ENCODE data around the gene KIF25.

KIF25 gene, protein sequence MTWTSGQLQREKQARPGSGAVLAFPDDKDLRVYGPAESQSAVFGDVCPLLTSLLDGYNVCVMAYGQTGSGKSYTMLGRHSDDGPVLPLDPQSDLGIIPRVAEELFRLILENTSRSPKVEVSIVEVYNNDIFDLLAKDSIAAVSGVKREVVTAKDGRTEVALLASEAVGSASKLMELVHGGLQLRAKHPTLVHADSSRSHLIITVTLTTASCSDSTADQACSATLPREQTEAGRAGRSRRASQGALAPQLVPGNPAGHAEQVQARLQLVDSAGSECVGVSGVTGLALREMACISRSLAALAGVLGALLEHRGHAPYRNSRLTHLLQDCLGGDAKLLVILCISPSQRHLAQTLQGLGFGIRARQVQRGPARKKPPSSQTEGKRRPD

DNA sequence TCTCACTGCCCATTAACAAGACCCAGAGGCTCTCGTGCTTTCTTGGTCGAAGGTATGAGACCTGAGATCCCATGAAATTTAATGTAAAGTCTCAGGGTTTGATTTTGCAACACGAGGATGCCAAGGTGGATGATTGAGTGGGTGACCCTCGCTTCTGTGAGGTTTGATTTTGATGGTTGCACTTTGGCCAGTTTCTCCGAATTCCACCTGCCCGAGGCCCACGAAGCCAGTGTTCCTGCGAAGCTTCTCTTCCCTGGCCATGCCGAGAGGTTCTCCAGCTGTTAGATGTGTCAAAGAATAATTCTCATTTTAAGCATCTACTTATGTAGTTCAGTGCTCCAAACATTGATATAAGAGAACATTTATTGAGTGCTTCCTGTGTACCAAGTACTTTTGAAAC lies at the start of gene KIF25:
KIF25 (plus strand) TSS at position 30 of the 400 bp plus-strand sequence. CDS start 31,915 bp downstream, outside the sequence.
- H3K4me3 ChIP-seq (ENCODE audit: low read length in 2 of 2) = no peak within 1 kb of the TSS
- no peaks in the 10 kb centered on the region for H3K9me3 ChIP-seq (ENCODE audit: control insufficient read depth in 2 of 2, low read length in 2 of 2)
- H3K9ac ChIP-seq (ENCODE audit: low read depth in 1 of 2, low read length in 2 of 2) = no peak within 1 kb of the TSS
- H3K36me3 ChIP-seq (ENCODE audit: control insufficient read depth in 2 of 2, insufficient read depth in 2 of 2, low read length in 2 of 2) = no peaks in the 10 kb centered on the region
- H3K27me3 ChIP-seq (ENCODE audit: control insufficient read depth in 2 of 2, insufficient read depth in 2 of 2, low read length in 2 of 2) = no peaks in the 10 kb centered on the region
- H3K4me1 ChIP-seq (ENCODE audit: control insufficient read depth in 2 of 2, insufficient read depth in 2 of 2, low read length in 2 of 2) = no peaks in the 10 kb centered on the region
- H3K27ac ChIP-seq (ENCODE audit: low read depth in 2 of 2, low read length in 2 of 2) = no peak within 1 kb of the TSS

DNA sequence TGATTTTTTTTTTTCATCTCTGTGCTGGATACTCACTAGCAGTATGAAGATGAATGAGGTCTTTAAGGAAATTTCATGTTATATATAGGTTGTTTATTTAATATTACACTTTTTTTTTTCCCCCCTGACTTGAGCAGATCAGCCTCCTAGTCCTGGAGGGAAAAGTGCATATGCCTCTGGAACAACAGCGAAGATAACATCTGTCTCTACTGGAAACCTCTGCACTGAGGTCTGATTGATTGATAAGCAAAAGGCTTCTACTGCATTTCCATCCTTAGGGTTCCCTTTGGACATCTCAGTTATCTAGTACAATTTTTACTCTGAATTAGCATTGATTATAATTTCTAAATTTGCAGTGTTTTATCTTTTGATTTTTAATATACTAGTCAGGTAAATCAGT lies 49.8 kb upstream of the KIF25 start:
- H3K4me1 ChIP-seq (ENCODE audit: control insufficient read depth in 2 of 2, insufficient read depth in 2 of 2, low read length in 2 of 2) = peaks cover 3 to 9% of the 10 kb centered on the region in 2 donors
- H3K9me3 ChIP-seq (ENCODE audit: control insufficient read depth in 2 of 2, low read length in 2 of 2) = no peaks in the 10 kb centered on the region
- H3K4me3 ChIP-seq (ENCODE audit: low read length in 2 of 2) = no peak overlapping the region
- H3K36me3 ChIP-seq (ENCODE audit: control insufficient read depth in 2 of 2, insufficient read depth in 2 of 2, low read length in 2 of 2) = peaks cover 70 to 78% of the 10 kb centered on the region in 2 donors
- no peak overlapping the region for H3K27ac ChIP-seq (ENCODE audit: low read depth in 2 of 2, low read length in 2 of 2)
- no peak overlapping the region for H3K9ac ChIP-seq (ENCODE audit: low read depth in 1 of 2, low read length in 2 of 2)
- no peaks in the 10 kb centered on the region for H3K27me3 ChIP-seq (ENCODE audit: control insufficient read depth in 2 of 2, insufficient read depth in 2 of 2, low read length in 2 of 2)

DNA sequence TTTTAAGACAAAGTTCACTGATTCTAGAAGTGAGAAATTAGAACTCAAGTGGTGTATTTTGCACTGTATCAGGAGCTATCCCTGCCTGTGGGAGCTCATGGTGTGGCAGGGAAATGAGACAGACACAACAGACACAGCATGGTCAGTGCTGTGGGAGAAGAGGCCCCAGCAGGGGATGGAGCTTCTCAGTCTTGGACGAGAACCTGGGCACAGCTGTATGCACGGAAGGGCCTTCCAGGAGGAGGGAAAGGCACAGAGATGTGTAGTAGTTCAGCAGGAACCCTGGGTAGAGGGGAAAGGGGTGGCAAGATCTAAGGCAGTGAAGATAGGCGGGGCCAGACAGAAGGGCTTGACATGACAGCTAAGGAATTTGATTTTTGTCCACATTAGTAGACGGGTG lies 48.8 kb upstream of the KIF25 start:
- Histone ChIP-seq H3K27ac (ENCODE audit: low read depth in 2 of 2, low read length in 2 of 2) (no peak overlapping the region), H3K9ac (ENCODE audit: low read depth in 1 of 2, low read length in 2 of 2) (no peak overlapping the region), H3K36me3 (ENCODE audit: control insufficient read depth in 2 of 2, insufficient read depth in 2 of 2, low read length in 2 of 2) (peaks cover 65 to 71% of the 10 kb centered on the region in 2 donors), H3K27me3 (ENCODE audit: control insufficient read depth in 2 of 2, insufficient read depth in 2 of 2, low read length in 2 of 2) (no peaks in the 10 kb centered on the region), H3K4me3 (ENCODE audit: low read length in 2 of 2) (no peak overlapping the region), H3K9me3 (ENCODE audit: control insufficient read depth in 2 of 2, low read length in 2 of 2) (no peaks in the 10 kb centered on the region), H3K4me1 (ENCODE audit: control insufficient read depth in 2 of 2, insufficient read depth in 2 of 2, low read length in 2 of 2) (peaks cover 3 to 9% of the 10 kb centered on the region in 2 donors)

DNA sequence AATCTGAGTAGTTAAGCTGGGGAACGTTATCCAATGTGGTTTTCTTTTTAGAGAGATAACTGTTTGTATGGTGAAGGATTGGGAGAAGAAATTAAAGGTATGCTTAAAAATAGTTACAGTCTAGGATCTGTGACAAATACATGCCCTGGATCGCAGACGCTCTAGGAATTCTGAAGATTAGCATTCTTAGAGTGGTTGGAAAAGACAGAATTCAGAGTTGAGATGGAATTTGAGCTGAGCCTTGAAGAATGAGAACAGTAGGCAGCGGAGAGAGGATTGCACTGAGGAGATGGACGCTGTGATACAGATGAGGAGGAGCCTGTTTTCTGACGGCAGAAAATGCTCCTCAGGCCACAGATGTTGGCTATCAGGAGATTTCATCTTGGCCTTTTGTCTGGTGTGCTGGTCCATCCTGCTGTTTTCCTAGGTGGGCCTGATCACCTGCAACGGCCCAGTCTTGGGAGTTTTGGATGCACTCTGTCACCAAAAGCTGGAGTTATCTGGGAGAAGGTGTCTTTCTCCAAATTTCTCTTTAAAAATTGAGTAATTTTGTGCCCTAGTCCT lies 48.3 kb upstream of the KIF25 start:
- Histone ChIP-seq H3K9ac (ENCODE audit: low read depth in 1 of 2, low read length in 2 of 2) (no peak overlapping the region), H3K4me3 (ENCODE audit: low read length in 2 of 2) (no peak overlapping the region), H3K36me3 (ENCODE audit: control insufficient read depth in 2 of 2, insufficient read depth in 2 of 2, low read length in 2 of 2) (peaks cover 61 to 66% of the 10 kb centered on the region in 2 donors), H3K27ac (ENCODE audit: low read depth in 2 of 2, low read length in 2 of 2) (no peak overlapping the region), H3K9me3 (ENCODE audit: control insufficient read depth in 2 of 2, low read length in 2 of 2) (no peaks in the 10 kb centered on the region), H3K27me3 (ENCODE audit: control insufficient read depth in 2 of 2, insufficient read depth in 2 of 2, low read length in 2 of 2) (no peaks in the 10 kb centered on the region), H3K4me1 (ENCODE audit: control insufficient read depth in 2 of 2, insufficient read depth in 2 of 2, low read length in 2 of 2) (peaks cover 3 to 9% of the 10 kb centered on the region in 2 donors)

DNA sequence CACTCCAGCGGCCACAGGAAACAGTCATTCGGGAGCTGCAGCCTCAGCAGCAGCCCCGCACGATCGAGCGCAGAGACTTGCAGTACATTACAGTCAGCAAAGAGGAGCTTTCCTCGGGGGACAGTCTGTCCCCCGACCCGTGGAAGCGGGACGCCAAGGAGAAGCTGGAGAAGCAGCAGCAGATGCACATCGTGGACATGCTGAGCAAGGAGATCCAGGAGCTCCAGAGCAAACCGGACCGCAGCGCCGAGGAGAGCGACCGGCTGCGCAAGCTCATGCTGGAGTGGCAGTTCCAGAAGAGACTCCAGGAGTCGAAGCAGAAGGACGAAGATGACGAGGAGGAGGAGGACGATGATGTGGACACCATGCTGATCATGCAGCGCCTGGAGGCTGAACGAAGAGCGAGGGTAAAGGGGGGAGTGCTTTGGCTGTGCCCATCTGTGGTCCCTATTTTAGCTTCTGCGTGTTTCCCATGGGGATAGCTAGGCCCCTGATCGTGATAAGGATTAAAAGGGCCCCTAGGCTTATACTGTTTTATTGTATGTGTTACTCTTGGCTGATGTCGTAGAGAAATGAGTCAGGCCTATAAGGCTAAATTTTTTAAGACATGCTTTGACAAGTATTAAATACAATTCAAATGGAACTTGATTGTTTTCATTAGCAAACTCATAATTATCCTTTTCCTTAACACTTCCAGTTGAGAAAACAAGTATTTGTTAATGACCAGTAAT lies 45.5 kb upstream of the KIF25 start:
- Histone ChIP-seq H3K4me1 (ENCODE audit: control insufficient read depth in 2 of 2, insufficient read depth in 2 of 2, low read length in 2 of 2) (peaks cover 3 to 9% of the 10 kb centered on the region in 2 donors), H3K9me3 (ENCODE audit: control insufficient read depth in 2 of 2, low read length in 2 of 2) (no peaks in the 10 kb centered on the region), H3K4me3 (ENCODE audit: low read length in 2 of 2) (no peak overlapping the region), H3K27ac (ENCODE audit: low read depth in 2 of 2, low read length in 2 of 2) (no peak overlapping the region), H3K27me3 (ENCODE audit: control insufficient read depth in 2 of 2, insufficient read depth in 2 of 2, low read length in 2 of 2) (no peaks in the 10 kb centered on the region), H3K36me3 (ENCODE audit: control insufficient read depth in 2 of 2, insufficient read depth in 2 of 2, low read length in 2 of 2) (peaks cover 54 to 55% of the 10 kb centered on the region in 2 donors), H3K9ac (ENCODE audit: low read depth in 1 of 2, low read length in 2 of 2) (no peak overlapping the region)

DNA sequence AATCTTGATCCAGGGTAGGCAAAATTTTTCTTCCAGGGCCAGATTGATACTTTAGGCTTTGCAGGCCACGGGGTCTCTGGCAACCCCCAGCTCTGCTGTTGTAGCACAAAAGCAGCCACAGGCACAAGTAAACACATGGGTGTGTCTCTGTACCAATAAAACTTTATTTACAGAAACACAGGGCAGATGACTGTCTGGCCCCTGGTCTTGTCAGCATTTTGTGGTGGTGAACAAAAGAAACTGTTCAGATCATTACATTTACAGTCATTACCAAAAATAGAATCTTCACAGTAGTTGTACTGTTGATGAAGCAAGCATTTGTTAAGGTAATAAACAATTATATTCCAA lies 45.0 kb upstream of the KIF25 start:
- Histone ChIP-seq H3K4me1 (ENCODE audit: control insufficient read depth in 2 of 2, insufficient read depth in 2 of 2, low read length in 2 of 2) (peaks cover 3 to 9% of the 10 kb centered on the region in 2 donors), H3K9me3 (ENCODE audit: control insufficient read depth in 2 of 2, low read length in 2 of 2) (no peaks in the 10 kb centered on the region), H3K27me3 (ENCODE audit: control insufficient read depth in 2 of 2, insufficient read depth in 2 of 2, low read length in 2 of 2) (no peaks in the 10 kb centered on the region), H3K36me3 (ENCODE audit: control insufficient read depth in 2 of 2, insufficient read depth in 2 of 2, low read length in 2 of 2) (peaks cover 51 to 56% of the 10 kb centered on the region in 2 donors), H3K4me3 (ENCODE audit: low read length in 2 of 2) (no peak overlapping the region), H3K27ac (ENCODE audit: low read depth in 2 of 2, low read length in 2 of 2) (no peak overlapping the region), H3K9ac (ENCODE audit: low read depth in 1 of 2, low read length in 2 of 2) (no peak overlapping the region)

DNA sequence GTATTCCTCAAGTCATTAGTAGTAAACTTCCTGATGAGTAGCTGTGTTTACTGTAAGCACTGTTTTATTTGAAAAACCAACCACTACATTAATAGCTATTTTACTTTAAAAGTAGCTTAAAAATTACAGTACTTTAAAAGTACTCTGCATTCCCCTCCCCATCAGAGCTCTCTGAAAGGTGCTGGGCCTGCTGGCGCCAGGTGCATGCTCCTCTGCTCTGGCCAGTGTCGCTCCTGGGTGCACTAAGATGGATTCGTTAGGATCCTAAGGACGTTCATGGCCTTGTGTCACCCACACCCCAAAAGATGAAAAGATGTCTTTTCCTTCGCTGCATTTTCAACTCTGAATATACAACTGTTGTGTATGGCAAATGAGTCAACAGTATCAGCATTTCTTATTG lies 43.9 kb upstream of the KIF25 start:
- Histone ChIP-seq H3K4me1 (ENCODE audit: control insufficient read depth in 2 of 2, insufficient read depth in 2 of 2, low read length in 2 of 2) (peaks cover 3 to 9% of the 10 kb centered on the region in 2 donors), H3K27ac (ENCODE audit: low read depth in 2 of 2, low read length in 2 of 2) (no peak overlapping the region), H3K9ac (ENCODE audit: low read depth in 1 of 2, low read length in 2 of 2) (no peak overlapping the region), H3K4me3 (ENCODE audit: low read length in 2 of 2) (no peak overlapping the region), H3K36me3 (ENCODE audit: control insufficient read depth in 2 of 2, insufficient read depth in 2 of 2, low read length in 2 of 2) (peaks cover 42 to 56% of the 10 kb centered on the region in 2 donors), H3K9me3 (ENCODE audit: control insufficient read depth in 2 of 2, low read length in 2 of 2) (no peaks in the 10 kb centered on the region), H3K27me3 (ENCODE audit: control insufficient read depth in 2 of 2, insufficient read depth in 2 of 2, low read length in 2 of 2) (no peaks in the 10 kb centered on the region)

DNA sequence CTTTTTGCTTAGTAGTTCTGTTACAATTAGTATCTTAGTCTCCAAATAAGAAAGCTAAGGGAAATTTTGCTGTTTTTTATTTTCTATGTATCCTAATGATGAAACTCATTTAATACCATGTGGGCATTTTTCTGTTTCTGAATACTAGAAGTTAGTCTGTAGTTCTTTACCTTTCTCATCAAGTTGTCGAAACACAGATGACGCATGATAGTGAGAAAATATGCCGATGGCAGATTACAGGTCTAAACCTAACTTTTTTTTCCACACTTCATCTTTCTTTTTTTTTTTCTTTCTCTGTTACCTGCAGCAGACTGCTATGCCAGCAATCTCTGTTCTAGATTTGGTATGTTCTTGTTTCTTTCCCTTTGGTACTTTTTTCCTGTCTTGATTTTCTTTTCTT lies 43.3 kb upstream of the KIF25 start:
- Histone ChIP-seq H3K9me3 (ENCODE audit: control insufficient read depth in 2 of 2, low read length in 2 of 2) (no peaks in the 10 kb centered on the region), H3K4me3 (ENCODE audit: low read length in 2 of 2) (no peak overlapping the region), H3K36me3 (ENCODE audit: control insufficient read depth in 2 of 2, insufficient read depth in 2 of 2, low read length in 2 of 2) (peaks cover 36 to 50% of the 10 kb centered on the region in 2 donors), H3K27me3 (ENCODE audit: control insufficient read depth in 2 of 2, insufficient read depth in 2 of 2, low read length in 2 of 2) (no peaks in the 10 kb centered on the region), H3K9ac (ENCODE audit: low read depth in 1 of 2, low read length in 2 of 2) (no peak overlapping the region), H3K4me1 (ENCODE audit: control insufficient read depth in 2 of 2, insufficient read depth in 2 of 2, low read length in 2 of 2) (peaks cover 3 to 7% of the 10 kb centered on the region in 2 donors), H3K27ac (ENCODE audit: low read depth in 2 of 2, low read length in 2 of 2) (no peak overlapping the region)

DNA sequence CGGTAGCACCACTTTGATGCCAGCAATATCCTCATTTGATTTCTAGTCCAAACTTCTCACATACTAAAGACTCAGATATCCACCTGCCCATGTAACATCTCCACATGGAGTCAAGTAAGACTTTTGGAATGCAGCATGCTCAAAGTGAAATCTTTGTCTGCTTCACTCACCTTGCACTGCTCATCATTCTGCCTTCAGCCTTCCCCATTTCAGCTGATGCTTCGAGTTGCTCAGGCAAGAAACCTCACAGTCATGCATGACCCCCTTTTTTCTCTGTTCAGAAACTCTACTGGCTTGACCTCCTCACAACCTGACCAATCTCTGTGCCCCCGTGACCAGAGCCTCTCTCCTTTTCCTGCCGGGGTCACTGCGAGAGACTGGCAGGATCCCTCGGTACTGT lies 41.0 kb upstream of the KIF25 start:
- Histone ChIP-seq H3K27ac (ENCODE audit: low read depth in 2 of 2, low read length in 2 of 2) (no peak overlapping the region), H3K27me3 (ENCODE audit: control insufficient read depth in 2 of 2, insufficient read depth in 2 of 2, low read length in 2 of 2) (no peaks in the 10 kb centered on the region), H3K4me3 (ENCODE audit: low read length in 2 of 2) (no peak overlapping the region), H3K9ac (ENCODE audit: low read depth in 1 of 2, low read length in 2 of 2) (no peak overlapping the region), H3K36me3 (ENCODE audit: control insufficient read depth in 2 of 2, insufficient read depth in 2 of 2, low read length in 2 of 2) (peaks cover 17 to 28% of the 10 kb centered on the region in 2 donors), H3K9me3 (ENCODE audit: control insufficient read depth in 2 of 2, low read length in 2 of 2) (no peaks in the 10 kb centered on the region), H3K4me1 (ENCODE audit: control insufficient read depth in 2 of 2, insufficient read depth in 2 of 2, low read length in 2 of 2) (peaks cover 3 to 4% of the 10 kb centered on the region in 2 donors)

DNA sequence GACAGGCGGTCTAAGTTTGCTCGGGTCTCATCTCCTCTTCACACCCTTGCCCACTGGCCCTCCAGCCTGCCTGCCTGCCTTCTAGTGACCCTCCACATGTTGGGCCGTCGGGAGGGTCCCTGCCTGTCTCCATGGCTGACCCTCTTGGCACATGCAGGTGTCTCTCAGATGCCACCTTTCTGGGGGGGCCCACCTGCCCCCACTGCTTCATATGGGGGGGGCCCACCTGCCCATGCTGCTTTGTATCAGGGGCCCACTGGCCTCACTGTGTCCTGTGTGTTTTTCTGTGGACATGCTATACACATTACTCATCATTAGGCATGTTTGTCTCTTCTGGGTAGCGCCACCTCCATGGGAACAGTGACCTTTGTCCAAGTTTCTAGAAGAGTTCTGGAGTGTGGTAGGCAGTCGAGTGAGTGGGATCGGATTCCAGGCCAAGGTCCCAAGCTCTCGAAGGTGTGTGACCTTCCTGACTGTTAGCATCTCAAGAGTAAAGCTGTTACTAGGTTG lies 40.4 kb upstream of the KIF25 start:
- H3K27ac ChIP-seq (ENCODE audit: low read depth in 2 of 2, low read length in 2 of 2) = no peak overlapping the region
- H3K4me3 ChIP-seq (ENCODE audit: low read length in 2 of 2) = no peak overlapping the region
- H3K4me1 ChIP-seq (ENCODE audit: control insufficient read depth in 2 of 2, insufficient read depth in 2 of 2, low read length in 2 of 2) = peaks cover 3 to 7% of the 10 kb centered on the region in 2 donors
- H3K27me3 ChIP-seq (ENCODE audit: control insufficient read depth in 2 of 2, insufficient read depth in 2 of 2, low read length in 2 of 2) = no peaks in the 10 kb centered on the region
- H3K36me3 ChIP-seq (ENCODE audit: control insufficient read depth in 2 of 2, insufficient read depth in 2 of 2, low read length in 2 of 2) = peaks cover 12 to 22% of the 10 kb centered on the region in 2 donors
- no peaks in the 10 kb centered on the region for H3K9me3 ChIP-seq (ENCODE audit: control insufficient read depth in 2 of 2, low read length in 2 of 2)
- no peak overlapping the region for H3K9ac ChIP-seq (ENCODE audit: low read depth in 1 of 2, low read length in 2 of 2)
